ENCODE results near the gene DGKD. TPM values are rescaled to one million over a fixed set of nuclear protein-coding genes. Genes with fewer than 3 reads are reported as not detected.

The DGKD gene, protein sequence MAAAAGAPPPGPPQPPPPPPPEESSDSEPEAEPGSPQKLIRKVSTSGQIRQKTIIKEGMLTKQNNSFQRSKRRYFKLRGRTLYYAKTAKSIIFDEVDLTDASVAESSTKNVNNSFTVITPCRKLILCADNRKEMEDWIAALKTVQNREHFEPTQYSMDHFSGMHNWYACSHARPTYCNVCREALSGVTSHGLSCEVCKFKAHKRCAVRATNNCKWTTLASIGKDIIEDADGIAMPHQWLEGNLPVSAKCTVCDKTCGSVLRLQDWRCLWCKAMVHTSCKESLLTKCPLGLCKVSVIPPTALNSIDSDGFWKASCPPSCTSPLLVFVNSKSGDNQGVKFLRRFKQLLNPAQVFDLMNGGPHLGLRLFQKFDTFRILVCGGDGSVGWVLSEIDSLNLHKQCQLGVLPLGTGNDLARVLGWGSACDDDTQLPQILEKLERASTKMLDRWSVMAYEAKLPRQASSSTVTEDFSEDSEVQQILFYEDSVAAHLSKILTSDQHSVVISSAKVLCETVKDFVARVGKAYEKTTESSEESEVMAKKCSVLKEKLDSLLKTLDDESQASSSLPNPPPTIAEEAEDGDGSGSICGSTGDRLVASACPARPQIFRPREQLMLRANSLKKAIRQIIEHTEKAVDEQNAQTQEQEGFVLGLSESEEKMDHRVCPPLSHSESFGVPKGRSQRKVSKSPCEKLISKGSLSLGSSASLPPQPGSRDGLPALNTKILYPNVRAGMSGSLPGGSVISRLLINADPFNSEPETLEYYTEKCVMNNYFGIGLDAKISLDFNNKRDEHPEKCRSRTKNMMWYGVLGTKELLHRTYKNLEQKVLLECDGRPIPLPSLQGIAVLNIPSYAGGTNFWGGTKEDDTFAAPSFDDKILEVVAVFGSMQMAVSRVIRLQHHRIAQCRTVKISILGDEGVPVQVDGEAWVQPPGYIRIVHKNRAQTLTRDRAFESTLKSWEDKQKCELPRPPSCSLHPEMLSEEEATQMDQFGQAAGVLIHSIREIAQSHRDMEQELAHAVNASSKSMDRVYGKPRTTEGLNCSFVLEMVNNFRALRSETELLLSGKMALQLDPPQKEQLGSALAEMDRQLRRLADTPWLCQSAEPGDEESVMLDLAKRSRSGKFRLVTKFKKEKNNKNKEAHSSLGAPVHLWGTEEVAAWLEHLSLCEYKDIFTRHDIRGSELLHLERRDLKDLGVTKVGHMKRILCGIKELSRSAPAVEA
- total RNA-seq (ENCODE audit: unreplicated experiment), result 15.3 TPM
- long read RNA-seq, full-length matches to known transcripts, result 1 of 6 reads
- long read RNA-seq, partial matches to known transcripts, result 1 of 6 reads
- long read RNA-seq, other reads (novel, unspliced or antisense), result 4 of 6 reads

DNA sequence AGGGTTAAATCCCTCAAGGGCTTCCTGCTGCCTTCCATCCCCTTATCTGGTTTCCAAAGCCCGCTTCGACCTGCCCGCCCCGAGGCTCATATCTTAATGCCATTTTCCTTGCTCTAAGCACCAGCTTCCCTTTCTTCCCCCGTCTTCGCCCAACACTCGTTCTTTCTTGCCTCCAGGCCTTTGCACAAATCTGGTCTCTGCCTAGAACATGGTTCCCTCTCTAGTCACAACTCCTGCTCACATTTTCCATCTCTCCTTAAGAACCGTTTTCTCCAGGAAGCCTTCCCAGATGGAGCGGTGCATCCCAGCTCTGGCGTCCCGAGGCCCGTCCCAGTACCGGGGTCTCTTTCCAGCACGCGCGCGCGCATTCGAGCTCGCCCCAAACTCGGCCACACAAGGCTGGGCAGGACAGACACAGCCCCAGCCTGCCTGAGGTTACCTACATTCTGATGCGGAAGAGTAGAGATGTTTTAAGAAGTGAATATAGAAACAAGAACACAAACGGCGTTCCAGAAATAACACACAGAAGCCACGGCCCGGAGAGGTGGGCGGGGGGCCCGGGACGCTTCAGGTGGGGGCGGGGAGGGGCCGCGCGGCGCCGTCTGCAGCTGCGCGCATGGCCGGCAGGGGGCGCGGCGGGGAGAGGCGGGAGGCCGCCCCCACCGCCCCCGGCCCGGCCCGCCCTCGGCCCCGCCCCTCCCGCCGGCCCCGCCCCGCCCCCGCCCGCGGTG lies at the start of gene DGKD:
Gene DGKD (plus strand): TSS at position 726 of the 731 bp plus-strand sequence. CDS start 25 bp downstream, outside the sequence.
- peaks cover 5% of the 10 kb centered on the region for H3K36me3 Mint-ChIP-seq (ENCODE audit: low read depth, unreplicated experiment)
- H3K27ac Mint-ChIP-seq (ENCODE audit: unreplicated experiment), result peak within 1 kb of the TSS; percentile 40
- DNase-seq (ENCODE audit: low spot score), result peak; percentile 80
- H3K4me1 Mint-ChIP-seq (ENCODE audit: unreplicated experiment), result peaks cover 11% of the 10 kb centered on the region
- TF ChIP-seq, protein P1, sequence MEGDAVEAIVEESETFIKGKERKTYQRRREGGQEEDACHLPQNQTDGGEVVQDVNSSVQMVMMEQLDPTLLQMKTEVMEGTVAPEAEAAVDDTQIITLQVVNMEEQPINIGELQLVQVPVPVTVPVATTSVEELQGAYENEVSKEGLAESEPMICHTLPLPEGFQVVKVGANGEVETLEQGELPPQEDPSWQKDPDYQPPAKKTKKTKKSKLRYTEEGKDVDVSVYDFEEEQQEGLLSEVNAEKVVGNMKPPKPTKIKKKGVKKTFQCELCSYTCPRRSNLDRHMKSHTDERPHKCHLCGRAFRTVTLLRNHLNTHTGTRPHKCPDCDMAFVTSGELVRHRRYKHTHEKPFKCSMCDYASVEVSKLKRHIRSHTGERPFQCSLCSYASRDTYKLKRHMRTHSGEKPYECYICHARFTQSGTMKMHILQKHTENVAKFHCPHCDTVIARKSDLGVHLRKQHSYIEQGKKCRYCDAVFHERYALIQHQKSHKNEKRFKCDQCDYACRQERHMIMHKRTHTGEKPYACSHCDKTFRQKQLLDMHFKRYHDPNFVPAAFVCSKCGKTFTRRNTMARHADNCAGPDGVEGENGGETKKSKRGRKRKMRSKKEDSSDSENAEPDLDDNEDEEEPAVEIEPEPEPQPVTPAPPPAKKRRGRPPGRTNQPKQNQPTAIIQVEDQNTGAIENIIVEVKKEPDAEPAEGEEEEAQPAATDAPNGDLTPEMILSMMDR (IDR thresholded peaks at IDR 0.05; ENCODE audit: unreplicated experiment), result peak; percentile 25
- H3K27me3 Mint-ChIP-seq (ENCODE audit: unreplicated experiment), result peaks cover 10% of the 10 kb centered on the region
- peak within 1 kb of the TSS; percentile 96 for H3K4me3 Mint-ChIP-seq (ENCODE audit: unreplicated experiment)
- peaks cover 6% of the 10 kb centered on the region for H3K9me3 Mint-ChIP-seq (ENCODE audit: unreplicated experiment)

DNA sequence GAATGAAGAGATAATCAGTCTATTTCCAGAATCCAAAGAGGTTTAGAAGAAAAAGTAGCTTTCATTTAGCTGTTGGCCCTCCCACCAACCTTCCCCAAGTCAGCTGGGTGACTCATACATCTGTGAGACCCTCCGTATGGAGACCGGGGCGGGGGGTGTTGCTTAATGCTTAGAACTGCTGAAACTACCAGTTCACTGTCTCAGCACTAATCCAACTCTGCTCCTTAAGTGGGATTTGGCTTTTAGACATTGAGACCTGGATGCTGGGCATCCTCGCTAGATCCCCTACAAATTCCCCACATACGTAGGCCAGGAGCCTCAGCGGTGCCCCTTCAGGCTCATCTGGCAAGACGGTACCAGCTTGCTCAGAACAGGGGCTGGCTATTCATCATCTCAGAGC lies 46.7 kb upstream of the DGKD start, which contains the start of gene SAG:
Gene SAG (plus strand): TSS at position 252 of the 400 bp plus-strand sequence. CDS start 1,374 bp downstream, outside the sequence.
- Mint-ChIP-seq H3K4me1 (ENCODE audit: unreplicated experiment) (peaks cover 5% of the 10 kb centered on the region), H3K36me3 (ENCODE audit: low read depth, unreplicated experiment) (no peaks in the 10 kb centered on the region), H3K9me3 (ENCODE audit: unreplicated experiment) (no peaks in the 10 kb centered on the region), H3K27me3 (ENCODE audit: unreplicated experiment) (peaks cover 2% of the 10 kb centered on the region), H3K4me3 (ENCODE audit: unreplicated experiment) (no peak within 1 kb of the TSS), H3K27ac (ENCODE audit: unreplicated experiment) (no peak within 1 kb of the TSS)
- TF ChIP-seq, protein P1 (IDR thresholded peaks at IDR 0.05; ENCODE audit: unreplicated experiment), result no peak
- DNase-seq (ENCODE audit: low spot score), result no peak

DNA sequence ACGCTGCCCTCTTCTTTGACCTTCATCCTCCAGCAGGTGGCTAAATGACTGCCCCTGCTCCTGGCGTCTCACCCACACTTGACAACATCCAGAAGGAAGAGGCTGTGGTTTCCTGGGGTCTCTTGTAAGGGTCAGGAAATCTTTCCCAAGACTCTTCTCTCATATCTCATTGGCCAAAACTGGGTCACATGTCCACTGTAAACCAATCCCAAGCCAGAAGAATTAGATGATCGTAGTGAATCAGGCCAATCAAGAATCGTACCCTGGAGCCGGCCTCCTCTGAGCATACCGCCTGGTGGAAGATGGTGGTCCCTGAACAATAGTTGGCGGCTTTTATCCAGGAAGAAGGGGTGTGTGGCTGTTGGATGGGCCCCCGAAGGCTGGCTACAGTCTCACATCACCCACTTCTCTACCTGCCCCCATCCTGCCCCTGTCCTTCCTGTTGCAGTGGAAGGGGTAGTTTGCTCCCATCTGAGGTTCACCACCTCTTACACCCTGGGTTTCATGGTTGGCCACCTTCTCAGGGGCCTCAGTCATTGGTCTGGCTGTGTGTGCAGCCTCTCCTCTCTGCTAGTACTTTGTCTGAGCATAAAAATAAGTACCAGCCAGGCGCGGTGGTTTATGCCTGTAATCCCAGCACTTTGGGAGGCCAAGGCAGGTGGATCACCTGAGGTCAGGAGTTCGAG lies 42.9 kb upstream of the DGKD start:
- no peaks in the 10 kb centered on the region for H3K9me3 Mint-ChIP-seq (ENCODE audit: unreplicated experiment)
- H3K4me1 Mint-ChIP-seq (ENCODE audit: unreplicated experiment), result peaks cover 4% of the 10 kb centered on the region
- no peak overlapping the region for H3K4me3 Mint-ChIP-seq (ENCODE audit: unreplicated experiment)
- no peaks in the 10 kb centered on the region for H3K36me3 Mint-ChIP-seq (ENCODE audit: low read depth, unreplicated experiment)
- TF ChIP-seq, protein P1 (IDR thresholded peaks at IDR 0.05; ENCODE audit: unreplicated experiment), result no peak
- H3K27me3 Mint-ChIP-seq (ENCODE audit: unreplicated experiment), result peaks cover 2% of the 10 kb centered on the region
- no peak overlapping the region for H3K27ac Mint-ChIP-seq (ENCODE audit: unreplicated experiment)
- DNase-seq (ENCODE audit: low spot score), result no peak

DNA sequence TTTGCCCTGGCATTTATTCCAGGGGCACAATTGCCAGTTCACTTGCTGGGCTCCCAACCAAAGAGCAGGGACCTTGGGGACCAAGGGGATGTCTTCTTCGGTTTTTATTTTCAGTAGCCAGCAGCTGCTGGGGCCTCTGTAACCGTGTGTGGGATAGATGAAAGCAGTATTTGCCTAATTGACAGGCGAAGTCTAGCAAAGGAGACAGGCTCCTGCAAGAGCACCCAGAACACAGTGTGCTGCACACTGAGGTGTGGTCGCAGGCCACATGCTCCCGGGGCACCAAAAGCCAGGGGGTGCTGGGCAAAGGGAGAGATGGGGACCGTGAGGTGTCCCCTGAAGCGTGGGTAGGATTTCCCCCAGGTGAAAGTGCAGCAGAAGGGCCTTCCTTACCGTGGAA lies 41.4 kb upstream of the DGKD start:
- H3K9me3 Mint-ChIP-seq (ENCODE audit: unreplicated experiment), result no peaks in the 10 kb centered on the region
- H3K27me3 Mint-ChIP-seq (ENCODE audit: unreplicated experiment), result peaks cover 2% of the 10 kb centered on the region
- no peak overlapping the region for H3K4me3 Mint-ChIP-seq (ENCODE audit: unreplicated experiment)
- TF ChIP-seq, protein P1 (IDR thresholded peaks at IDR 0.05; ENCODE audit: unreplicated experiment), result no peak
- no peak for DNase-seq (ENCODE audit: low spot score)
- no peaks in the 10 kb centered on the region for H3K36me3 Mint-ChIP-seq (ENCODE audit: low read depth, unreplicated experiment)
- H3K4me1 Mint-ChIP-seq (ENCODE audit: unreplicated experiment), result no peaks in the 10 kb centered on the region
- no peak overlapping the region for H3K27ac Mint-ChIP-seq (ENCODE audit: unreplicated experiment)
